GM21423 (cell line): ENCODE results near the gene BLOC1S6.

Source experiments
- ATAC-seq: cut with Tn5 transposase; IDR thresholded peaks from one replicate; pipeline ENCODE4 v1.9.1; 2021; ENCODE audit warnings: mild to moderate bottlenecking, moderate library complexity; ENCODE audit not compliant: unreplicated experiment

BLOC1S6 gene

DNA sequence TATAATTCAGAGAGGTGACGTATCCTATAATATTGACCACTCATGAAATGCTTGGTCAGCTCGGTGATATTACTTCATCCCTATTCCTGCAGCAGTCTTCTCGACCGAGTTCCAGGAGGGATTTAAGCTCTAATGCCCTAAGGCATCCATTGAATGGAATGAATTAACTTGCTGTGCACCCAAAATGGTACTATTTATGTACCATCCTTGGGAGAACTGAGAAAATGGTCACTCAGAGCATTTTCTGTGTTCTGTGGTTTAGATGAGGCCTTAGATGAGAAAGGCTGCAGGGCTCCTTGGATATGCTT lies 638 bp downstream of the BLOC1S6 start:
- ATAC-seq: no peak

DNA sequence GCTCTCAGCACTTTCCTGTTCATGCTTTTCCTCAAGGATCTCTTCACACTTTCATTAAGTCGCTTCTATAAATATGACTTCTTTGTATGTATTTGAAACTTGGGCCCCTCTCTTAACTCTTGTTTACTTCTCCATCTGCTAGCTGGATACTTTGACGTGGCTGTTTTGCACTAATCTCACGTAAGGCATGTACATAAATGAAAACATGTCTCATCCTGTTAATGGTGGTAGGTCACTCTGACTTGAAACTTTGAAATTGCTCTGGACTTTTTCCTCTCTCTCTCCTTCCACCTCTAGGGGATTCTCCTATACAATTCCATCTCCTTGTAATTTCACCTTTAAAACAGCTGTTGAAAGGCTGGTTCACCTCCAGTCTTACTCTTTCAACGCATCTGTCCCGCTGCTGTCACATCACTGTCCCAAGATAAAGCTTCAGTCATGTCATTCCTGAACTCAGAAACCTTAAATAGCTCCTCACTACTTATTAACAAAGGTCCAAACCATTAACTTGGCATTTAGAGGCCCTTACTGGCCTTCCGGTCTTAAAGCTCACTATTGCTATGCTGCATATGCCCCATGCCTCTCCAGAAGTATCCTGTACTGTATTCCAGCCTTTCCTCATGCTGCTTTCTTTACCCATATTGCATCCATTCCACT lies 1.2 kb downstream of the BLOC1S6 start:
- ATAC-seq: no peak

DNA sequence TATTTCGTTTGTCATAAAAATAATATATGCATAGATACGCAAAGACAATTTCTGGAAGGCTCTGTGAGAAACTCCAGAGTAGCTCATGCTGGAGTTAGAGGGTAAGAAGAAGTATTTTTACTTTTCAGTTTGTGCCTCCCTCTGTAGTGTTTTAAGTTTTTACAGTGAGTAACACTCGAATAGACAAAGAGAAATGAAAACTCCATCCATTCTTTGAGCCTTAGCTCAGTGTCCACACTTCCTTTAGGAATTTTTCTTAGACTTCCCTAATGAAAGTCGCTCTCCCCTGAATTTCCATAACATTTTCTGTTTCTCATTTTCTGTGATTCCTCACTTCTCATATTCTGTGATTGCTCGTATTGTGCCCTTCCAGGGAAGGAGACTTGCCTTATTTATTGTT lies 2.1 kb downstream of the BLOC1S6 start:
- no peak for ATAC-seq

DNA sequence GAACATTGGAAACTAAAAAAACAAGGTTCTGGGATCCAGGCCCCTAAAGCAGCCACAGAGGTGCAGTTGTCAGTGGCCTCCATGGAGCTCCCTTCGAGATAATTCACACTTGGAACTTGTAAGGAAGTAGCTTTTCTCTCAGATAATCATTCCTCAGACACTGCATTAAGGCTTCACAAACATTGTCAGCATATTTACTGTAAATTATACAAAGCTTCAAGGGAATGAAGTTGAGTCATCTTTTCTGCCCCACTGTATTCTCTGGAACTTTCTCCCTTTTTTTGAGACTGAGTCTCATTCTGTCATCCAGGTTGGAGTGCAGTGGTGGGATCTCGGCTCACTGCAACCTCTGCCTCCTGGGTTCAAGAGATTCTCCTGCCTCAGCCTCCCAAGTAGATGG lies 7.1 kb downstream of the BLOC1S6 start:
- no peak for ATAC-seq

DNA sequence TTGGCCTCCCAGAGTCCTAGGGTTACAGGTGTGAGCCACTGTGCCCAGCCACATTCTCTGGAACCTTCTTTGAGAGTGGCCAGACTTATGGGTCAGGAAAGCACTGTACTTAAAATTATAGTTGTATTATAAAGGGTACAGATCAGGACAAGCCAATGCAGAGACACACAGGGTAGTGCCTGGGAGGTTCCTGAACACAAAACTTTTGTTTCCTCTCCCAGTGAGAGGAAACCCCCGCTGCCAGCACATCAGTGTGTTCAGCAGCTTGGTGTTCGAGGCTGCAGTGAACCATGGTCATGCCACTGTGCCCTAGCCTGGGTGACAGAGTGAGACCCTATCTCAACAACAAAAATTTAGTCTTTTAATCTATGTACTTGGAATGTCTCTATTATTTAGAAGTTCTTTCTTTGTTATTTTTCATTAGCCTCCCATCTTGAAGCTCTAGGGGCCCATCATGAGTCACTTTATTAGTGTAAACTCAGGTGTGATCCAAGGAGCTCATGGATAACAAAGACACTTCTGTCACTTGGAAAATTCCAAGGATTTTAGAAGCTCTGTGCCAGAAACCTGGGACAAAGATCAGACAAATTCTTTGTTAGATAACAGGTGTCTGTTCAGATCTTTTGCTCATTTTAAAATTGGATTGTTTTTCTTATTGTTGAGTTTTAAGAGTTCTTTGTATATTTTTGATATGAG lies 7.8 kb downstream of the BLOC1S6 start:
- ATAC-seq: no peak

DNA sequence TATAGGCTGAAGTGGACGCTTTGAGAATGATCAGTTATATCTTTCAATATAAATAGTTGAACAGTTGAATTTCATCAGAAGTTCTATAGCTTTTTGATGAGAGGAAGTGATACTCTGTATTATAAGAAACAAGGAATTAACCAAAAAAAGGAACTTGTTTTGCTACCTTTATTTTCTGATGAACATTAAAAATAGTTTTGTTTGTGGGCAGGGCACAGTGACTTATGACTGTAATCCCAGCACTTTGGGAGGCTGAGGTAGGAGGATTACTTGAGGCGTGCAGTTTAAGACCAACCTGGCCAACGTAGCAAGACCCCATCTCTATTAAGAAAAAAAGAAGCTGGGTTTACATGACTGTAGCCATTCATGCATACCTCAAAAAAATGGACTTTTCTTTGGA lies 16.7 kb downstream of the BLOC1S6 start:
- ATAC-seq: no peak

DNA sequence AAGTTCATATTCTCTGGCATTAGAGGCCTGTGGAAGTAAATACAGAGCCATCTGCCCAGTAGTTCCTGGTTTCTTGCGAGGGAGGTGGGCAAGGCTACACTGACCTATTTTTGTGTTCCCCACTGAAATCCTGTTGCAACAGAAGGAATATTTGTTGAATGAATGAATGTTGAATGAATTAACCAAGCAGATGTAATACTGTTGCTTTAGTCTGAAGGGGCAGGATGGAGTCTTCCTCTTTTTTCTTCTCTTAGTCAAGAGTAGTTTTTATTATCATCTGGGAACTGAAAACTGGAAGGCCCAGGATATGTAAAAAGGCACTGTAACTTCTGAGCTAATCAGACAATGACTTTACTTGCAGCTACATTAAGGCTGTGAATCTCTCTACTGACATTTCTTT lies 17.1 kb downstream of the BLOC1S6 start:
- ATAC-seq: no peak

DNA sequence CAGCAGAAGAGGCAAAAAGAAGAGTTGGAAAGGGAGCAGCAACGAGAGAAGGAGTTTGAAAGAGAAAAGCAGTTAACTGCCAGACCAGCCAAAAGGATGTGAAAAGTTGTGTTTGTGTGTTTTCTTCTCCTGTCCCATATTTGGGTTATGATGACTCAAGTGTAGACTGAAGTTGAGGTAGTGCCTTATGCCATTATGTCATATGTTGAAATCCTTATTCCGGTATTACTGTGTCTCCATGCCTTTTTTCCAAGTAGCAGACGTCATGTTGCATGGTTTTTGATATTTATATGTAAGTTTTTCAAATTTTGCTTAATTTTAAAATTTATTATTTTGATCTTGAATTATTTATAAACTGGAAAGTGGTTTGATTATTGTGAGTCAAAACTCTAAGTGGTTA lies 19.2 kb downstream of the BLOC1S6 start:
- no peak for ATAC-seq

DNA sequence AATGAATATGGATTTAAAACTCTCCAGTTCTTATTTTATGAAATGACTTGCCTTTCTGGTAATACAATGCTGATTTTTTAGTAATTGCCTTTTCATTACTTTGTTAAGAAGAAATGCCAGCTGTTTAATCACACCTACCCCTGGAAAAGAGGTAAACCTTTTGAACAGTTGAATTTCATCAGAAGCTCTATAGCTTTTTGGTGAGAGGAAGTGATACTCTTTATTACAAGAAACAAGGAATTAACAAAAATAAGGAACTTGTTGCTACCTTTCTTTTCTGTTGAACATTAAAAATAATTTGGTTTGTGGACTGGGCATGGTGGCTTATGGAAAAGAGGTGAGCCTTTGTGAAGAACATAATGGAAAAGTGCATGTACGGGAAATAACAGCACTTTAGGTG lies 19.7 kb downstream of the BLOC1S6 start:
- no peak for ATAC-seq

DNA sequence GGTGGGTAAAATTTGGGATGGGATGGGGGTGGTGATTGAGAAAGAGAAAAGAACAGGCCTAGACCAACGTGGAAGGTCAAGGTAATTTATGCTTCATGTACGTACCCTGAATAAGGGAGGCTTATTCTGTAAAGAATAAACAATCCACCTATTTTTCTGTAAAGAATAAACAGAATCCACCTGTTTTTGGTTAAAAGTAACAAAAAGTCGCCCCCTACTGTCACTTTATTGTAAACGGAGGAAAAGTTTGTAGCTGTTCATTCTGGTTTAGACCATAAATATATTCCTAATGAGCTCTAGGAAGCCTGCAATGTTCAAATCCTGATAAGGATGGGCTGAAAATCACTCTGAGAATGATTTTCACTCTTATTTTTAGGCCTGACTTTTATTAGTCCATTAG lies 24.1 kb downstream of the BLOC1S6 start:
- no peak for ATAC-seq

DNA sequence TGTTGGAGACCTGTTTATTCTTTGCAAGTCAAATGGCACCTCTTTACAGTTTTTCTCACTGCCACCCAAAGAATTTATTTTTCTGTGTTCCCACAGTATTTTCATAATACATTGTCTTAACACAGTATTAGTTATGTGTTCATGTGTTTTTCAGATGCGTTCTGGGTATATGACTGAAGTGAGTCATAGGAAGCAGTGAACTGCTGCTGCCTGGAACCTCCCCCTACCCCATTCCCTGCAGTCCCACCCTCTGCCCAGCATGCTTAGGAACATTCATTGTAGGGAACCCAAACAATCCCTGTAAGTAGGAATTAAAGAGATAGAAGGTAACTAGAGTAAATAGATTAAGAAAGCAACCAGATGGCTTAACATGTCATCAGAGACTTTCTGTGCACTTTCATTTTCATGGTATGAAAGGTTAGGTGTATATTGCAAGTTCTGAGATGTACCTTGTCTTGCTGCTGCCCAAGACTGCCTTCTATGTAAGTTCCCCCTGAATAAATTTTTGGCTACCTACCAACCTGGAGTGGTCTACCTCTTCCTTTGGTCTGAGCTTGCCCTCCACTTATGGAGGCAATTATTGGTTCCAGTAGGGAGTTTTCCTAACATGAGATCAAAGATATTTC lies 25.7 kb downstream of the BLOC1S6 start:
- no peak for ATAC-seq

DNA sequence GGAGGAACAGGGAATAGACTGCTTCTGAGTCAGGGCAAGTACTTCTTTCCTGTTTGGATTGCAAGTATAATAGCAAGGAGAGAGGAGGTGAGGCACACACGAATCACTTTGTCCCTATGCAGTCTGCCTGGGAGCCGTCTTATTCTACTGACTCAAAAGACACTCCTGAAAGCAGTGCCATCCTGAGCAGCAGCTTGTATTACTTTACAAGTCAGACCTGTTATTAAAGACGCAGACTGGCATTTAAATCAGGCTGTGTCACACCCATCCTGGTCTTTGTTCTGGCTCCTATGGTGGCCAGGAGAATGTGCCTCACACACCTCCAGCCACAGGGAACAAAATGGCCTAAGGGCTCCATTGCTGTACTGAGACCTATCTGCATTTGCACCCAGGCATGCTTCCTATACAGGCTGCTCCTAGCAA lies 29.7 kb downstream of the BLOC1S6 start:
- ATAC-seq: no peak

DNA sequence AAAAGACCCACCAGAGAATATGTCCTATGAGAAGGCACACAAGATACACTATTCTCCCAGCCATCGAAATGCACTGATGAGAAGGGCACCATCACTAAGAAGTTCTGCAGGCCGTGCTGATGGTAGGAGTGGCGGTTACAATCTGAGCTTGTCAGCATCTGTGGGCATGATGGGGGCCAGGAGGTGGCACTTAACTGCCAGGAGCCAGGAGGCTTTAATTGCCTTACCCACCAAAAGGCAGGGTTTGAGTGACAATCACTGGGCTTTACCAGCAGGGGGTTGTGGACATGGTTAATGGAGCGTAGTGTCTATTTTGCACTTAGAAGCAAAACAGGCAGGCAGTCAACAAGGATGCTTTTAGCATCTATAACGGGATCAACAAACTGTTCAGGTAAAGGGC lies 31.6 kb downstream of the BLOC1S6 start:
- ATAC-seq: no peak

DNA sequence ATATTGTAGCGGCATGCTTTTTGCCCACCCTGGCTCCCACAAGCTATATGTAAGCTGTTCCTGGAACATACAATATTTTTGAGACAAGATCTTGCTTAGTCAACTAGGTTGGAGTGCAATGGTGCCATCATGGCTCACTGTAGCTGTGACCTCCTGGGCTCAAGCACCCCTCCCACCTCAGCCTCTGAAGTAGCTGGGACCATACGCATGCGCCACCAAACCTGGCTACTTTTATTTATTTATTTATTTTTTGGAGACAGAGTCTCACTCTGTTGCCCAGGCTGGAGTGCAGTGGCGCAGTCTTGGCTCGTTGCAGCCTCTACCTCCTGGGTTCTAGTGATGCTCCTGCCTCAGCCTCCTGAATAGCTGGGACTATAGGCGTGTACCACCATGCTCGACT lies 41.0 kb downstream of the BLOC1S6 start:
- no peak for ATAC-seq

DNA sequence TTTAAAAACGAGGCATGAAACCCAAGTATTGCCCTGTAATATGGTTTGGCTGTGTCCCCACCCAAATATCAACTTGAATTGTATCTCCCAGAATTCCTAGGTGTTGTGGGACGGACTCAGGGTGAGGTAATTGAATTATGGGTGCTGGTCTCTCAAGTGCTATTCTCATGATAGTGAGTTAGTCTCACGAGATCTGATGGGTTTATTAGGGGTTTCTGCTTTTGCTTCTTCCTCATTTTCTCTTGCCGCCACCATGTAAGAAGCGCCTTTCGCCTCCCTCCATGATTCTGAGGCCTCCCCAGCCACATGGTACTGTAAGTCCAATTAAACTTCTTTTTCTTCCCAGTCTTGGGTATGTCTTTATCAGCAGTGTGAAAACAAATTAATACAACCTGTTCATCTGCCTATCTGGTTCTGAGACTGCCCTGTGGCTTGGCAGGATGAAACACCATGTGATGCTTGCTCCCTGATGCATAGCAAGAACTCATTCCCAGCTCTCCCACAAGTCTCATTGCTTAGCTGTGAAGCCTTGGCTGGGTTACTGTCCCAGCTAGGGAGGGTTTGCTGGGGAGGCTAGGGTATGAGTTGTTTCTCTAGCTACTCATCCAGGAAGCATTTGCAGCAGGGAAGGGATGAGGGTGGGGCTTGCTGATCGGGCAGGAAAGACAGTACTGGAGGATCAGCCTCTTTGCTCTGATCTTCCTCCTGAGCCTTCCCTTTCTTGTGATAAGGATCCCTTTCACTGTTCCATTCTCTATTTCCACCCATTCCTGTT lies 43.9 kb downstream of the BLOC1S6 start:
- no peak for ATAC-seq

DNA sequence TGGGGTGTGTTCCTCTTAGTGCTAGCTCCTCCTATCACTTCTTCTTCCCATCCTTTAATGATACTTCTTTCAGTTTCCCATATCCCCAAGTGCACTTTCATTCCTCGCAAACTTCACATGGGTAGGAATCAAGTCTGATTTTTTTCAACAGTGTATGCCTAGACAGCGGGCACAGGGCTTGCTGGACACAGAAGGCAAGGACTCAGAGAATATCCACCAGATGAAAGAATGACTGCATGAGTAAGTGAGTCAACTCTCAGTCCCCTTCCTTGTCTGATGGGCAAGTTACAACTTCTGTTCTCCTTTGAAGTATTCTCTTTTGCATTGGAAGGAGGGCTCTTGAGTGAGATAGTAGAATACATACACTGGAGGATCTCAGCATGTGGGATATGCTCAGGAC lies 44.6 kb downstream of the BLOC1S6 start:
- ATAC-seq: no peak

DNA sequence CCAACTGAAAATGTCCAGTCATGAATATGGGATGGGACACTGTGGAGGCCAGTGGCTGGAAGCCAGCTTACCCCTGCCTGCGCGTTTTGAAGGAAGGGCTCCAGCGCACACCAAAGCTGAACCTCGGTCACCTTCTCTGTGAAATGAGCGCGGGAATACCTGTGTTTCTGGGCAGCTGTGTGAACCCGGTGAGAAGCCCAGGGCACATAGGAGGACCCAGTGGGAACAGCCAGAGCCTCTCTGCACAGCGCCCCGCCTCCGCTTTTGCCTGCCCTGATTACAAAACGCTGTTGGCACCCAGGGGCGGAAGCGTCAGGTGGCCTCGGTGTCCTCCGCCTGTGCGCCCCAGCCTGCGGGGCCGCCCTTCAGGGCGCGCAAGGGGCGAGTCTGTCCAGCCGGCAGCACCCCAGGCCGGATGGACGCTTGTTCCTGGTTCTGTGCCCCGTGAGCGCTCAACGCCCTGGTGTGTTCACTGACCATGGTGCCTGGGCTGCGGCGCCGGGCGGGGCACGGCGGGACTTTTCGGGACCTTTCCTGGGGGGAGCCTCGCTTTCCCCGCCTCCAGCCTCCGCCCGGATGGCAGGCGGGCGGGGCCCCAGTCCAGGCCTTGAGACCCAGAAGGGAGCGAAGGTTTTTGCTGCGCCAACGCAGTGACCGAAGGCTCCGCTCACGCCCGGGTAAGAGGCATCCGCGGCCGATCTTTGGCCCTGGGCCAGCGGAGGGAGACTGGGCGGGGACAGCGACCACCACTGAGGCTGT lies 47.4 kb downstream of the BLOC1S6 start, which contains the start of gene SQOR:
TSS of gene SQOR (plus strand) at position 598 of the 759 bp plus-strand sequence. CDS start 23,895 bp downstream, outside the sequence.
- peak; percentile 68 for ATAC-seq

DNA sequence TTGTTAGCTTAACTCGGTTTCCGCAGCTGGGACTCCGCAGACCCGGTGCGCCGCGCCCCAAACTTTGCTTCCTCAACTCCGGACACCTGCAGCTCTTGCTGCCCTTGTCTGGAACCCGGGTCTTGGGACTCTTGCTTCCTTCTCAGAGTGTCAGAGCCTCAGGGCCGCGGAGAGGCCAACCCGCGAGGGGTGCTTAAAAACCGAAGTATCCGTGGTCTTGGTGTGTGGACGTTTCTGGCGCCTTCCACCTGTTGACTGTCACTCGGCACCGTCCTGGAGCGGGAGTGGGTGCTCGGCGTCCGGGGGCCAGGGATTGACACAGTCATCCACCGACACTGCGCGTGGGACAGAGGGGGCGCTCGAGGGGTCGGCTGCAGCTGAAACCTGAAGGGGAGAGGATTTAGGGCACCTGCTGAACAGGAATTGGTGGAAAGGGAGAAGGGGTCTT lies 48.0 kb downstream of the BLOC1S6 start:
- ATAC-seq: peak; percentile 43

DNA sequence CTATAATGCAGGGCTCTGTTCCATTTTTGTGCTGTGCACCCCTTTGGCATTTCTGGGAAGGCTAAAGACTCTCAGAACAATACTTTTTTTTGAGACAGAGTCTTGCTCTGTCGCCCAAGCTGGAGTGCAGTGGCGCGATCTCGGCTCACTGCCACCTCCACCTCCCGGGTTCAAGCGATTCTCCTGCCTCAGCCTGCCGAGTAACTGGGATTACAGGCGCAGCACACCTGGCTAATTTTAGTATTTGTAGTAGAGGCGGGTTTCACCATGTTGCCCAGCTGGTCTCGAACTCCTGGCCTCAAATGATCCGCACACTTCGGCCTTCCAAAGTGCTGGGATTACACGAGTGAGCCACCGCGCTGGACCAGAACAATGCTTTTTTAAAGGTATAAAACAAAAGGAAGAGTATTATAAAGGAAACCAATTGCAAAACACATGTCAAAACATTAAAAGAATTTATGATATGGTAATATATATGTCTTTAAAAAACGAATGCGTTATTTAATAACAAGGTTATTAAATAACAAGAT lies 48.6 kb downstream of the BLOC1S6 start:
- no peak for ATAC-seq

DNA sequence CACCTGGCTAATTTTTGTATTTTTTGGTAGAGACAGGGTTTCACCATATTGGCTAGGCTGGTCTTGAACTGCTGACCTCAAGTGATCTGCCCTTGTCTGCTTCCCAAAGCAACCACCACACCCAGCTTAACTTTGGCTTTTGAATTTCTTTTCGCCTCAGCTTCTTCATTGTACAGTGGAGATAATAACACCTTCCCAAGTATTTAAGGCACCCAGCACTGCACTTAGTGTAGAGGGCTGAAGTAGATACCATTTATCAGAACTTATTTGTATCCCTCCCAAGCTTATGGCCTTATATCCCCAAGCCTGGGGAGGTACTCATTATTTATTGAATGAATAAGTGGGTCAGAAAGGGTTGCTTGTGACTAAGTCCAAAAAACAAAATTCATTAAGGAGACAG lies 50.0 kb downstream of the BLOC1S6 start:
- ATAC-seq: no peak
